ENCODE data around the gene PTPRT. TPM values are rescaled to one million over a fixed set of nuclear protein-coding genes. Genes with fewer than 3 reads are reported as not detected.
A peak's percentile ranks its signal among the peaks of the same experiment; 100 is the strongest.

PTPRT gene
- polyA plus RNA-seq, 4 donors, result 0.07 to 0.58 (median 0.27) TPM; not detected in 1

GRCh38 chr20:42855896-42856295 lies 333.8 kb downstream of the PTPRT start:
- FAIRE-seq (no peak), DNase-seq (no peak)
- WGBS, 3 donors, result 34 to 68% (median 40%) methylated on average over 1 of the region's 1 CpG
- Histone ChIP-seq H3K27ac (ENCODE audit: low read depth in 1 of 3, low read length in 2 of 3) (no peak overlapping the region), H3K36me3 (ENCODE audit: control insufficient read depth in 3 of 3, insufficient read depth in 2 of 3, low read depth in 1 of 3, low read length in 3 of 3) (no peaks in the 10 kb centered on the region), H3K4me1 (ENCODE audit: control insufficient read depth in 3 of 3, insufficient read depth in 2 of 3, low read depth in 1 of 3, low read length in 2 of 3) (no peaks in the 10 kb centered on the region), H3K27me3 (ENCODE audit: control insufficient read depth in 3 of 3, insufficient read depth in 3 of 3, low read length in 3 of 3) (no peaks in the 10 kb centered on the region), H3K9me3 (ENCODE audit: control insufficient read depth in 2 of 2, insufficient read depth in 1 of 2, low read depth in 1 of 2, low read length in 1 of 2) (no peaks in the 10 kb centered on the region), H3K4me3 (ENCODE audit: low read depth in 1 of 3, low read length in 3 of 3) (no peak overlapping the region)

GRCh38 chr20:42852691-42853090 lies 337.0 kb downstream of the PTPRT start:
- no peak overlapping the region for H3K27ac ChIP-seq (ENCODE audit: low read depth in 1 of 3, low read length in 2 of 3)
- no peaks in the 10 kb centered on the region for H3K36me3 ChIP-seq (ENCODE audit: control insufficient read depth in 3 of 3, insufficient read depth in 2 of 3, low read depth in 1 of 3, low read length in 3 of 3)
- H3K4me3 ChIP-seq (ENCODE audit: low read depth in 1 of 3, low read length in 3 of 3), result no peak overlapping the region
- FAIRE-seq (no peak), DNase-seq (no peak)
- no peaks in the 10 kb centered on the region for H3K9me3 ChIP-seq (ENCODE audit: control insufficient read depth in 2 of 2, insufficient read depth in 1 of 2, low read depth in 1 of 2, low read length in 1 of 2)
- H3K4me1 ChIP-seq (ENCODE audit: control insufficient read depth in 3 of 3, insufficient read depth in 2 of 3, low read depth in 1 of 3, low read length in 2 of 3), result no peaks in the 10 kb centered on the region
- no peaks in the 10 kb centered on the region for H3K27me3 ChIP-seq (ENCODE audit: control insufficient read depth in 3 of 3, insufficient read depth in 3 of 3, low read length in 3 of 3)

DNA sequence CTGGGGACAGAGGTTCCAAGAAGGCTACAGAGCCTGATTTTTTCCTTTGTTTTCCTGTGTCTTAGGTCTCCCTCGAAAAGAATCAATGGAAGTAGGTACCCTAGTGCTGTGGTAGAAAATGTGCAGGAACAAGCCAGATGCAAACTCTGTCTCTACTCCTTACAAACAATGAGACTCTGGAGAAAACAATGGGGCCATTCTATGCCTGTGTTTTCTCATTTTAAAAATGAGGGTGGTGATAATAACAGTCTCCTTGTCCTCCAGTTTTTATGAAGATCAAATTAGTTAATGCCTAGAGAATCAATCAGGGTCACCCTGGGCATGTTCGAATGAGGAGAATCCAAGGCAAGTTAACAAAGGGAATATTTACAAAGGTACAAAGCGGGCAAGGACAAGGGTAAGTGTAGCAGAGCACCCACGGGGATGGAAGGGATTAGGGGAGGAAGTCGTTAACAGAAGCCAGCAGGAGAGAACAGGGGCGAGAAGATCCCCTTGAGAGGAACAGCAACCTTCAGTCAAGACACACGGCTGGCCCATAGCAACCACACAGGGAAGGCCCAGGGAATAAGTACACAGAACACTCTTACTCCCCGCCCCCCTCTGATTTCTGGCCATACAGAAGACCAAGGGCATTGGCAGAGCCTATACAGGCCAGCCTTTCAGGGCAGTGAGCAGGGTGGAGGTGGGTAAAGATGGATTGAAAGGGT lies 342.8 kb downstream of the PTPRT start:
- Histone ChIP-seq H3K4me3 (ENCODE audit: low read depth in 1 of 3, low read length in 3 of 3) (no peak overlapping the region), H3K36me3 (ENCODE audit: control insufficient read depth in 3 of 3, insufficient read depth in 2 of 3, low read depth in 1 of 3, low read length in 3 of 3) (no peaks in the 10 kb centered on the region), H3K9me3 (ENCODE audit: control insufficient read depth in 2 of 2, insufficient read depth in 1 of 2, low read depth in 1 of 2, low read length in 1 of 2) (no peaks in the 10 kb centered on the region), H3K4me1 (ENCODE audit: control insufficient read depth in 3 of 3, insufficient read depth in 2 of 3, low read depth in 1 of 3, low read length in 2 of 3) (no peaks in the 10 kb centered on the region), H3K27ac (ENCODE audit: low read depth in 1 of 3, low read length in 2 of 3) (no peak overlapping the region), H3K27me3 (ENCODE audit: control insufficient read depth in 3 of 3, insufficient read depth in 3 of 3, low read length in 3 of 3) (no peaks in the 10 kb centered on the region)
- FAIRE-seq (no peak), DNase-seq (no peak)
- 57 to 61% (median 59%) methylated on average over 8 of the region's 8 CpGs for WGBS, 3 donors

DNA sequence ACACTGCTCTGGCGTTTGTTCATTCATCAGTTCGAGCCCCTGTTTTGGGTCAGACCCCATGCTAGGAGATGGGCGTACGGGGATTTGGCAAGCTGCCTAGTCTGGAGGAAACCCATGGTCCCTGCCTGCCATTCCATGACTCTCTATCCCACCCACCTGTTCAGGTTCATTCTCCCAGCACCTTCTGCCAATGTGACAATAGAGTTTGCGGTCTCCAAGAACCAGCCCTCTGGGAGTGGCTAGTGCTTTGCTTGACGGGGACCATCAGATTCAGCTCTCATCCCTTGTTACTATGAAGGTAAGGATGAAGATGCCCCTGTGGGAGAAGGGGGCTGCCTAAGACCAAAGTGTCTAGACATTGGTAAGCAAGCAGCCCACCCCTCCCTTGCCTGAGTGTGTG lies 345.0 kb downstream of the PTPRT start:
- FAIRE-seq, result no peak
- no peak overlapping the region for H3K4me3 ChIP-seq (ENCODE audit: low read depth in 1 of 3, low read length in 3 of 3)
- WGBS, 3 donors, result 87 to 90% (median 88%) methylated on average over 6 of the region's 6 CpGs
- no peaks in the 10 kb centered on the region for H3K4me1 ChIP-seq (ENCODE audit: control insufficient read depth in 3 of 3, insufficient read depth in 2 of 3, low read depth in 1 of 3, low read length in 2 of 3)
- no peak overlapping the region for H3K27ac ChIP-seq (ENCODE audit: low read depth in 1 of 3, low read length in 2 of 3)
- DNase-seq, result no peak
- no peaks in the 10 kb centered on the region for H3K36me3 ChIP-seq (ENCODE audit: control insufficient read depth in 3 of 3, insufficient read depth in 2 of 3, low read depth in 1 of 3, low read length in 3 of 3)
- no peaks in the 10 kb centered on the region for H3K27me3 ChIP-seq (ENCODE audit: control insufficient read depth in 3 of 3, insufficient read depth in 3 of 3, low read length in 3 of 3)
- no peaks in the 10 kb centered on the region for H3K9me3 ChIP-seq (ENCODE audit: control insufficient read depth in 2 of 2, insufficient read depth in 1 of 2, low read depth in 1 of 2, low read length in 1 of 2)

DNA sequence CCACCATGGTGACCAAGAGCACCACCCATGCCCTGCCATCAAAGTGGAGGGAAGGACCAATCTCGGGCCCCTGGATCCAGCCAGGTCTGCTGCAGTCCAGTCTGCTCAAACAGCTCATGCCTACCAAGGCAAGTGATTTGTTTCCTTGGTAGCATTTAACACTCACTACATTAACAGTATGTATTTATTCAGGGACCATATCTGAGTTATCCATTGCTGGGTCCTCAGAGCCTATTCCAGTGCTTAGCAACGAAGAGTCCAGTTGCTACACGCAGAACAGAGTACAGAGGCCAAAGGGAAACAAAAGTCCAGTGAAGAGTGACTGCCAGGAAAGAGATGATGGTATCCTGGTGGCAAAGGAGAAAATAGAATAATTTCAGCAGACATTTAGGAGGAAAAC lies 352.2 kb downstream of the PTPRT start:
- FAIRE-seq, result no peak
- 50 to 69% (median 66%) methylated on average over 3 of the region's 3 CpGs for WGBS, 3 donors
- Histone ChIP-seq H3K4me3 (ENCODE audit: low read depth in 1 of 3, low read length in 3 of 3) (no peak overlapping the region), H3K27ac (ENCODE audit: low read depth in 1 of 3, low read length in 2 of 3) (no peak overlapping the region), H3K27me3 (ENCODE audit: control insufficient read depth in 3 of 3, insufficient read depth in 3 of 3, low read length in 3 of 3) (no peaks in the 10 kb centered on the region), H3K9me3 (ENCODE audit: control insufficient read depth in 2 of 2, insufficient read depth in 1 of 2, low read depth in 1 of 2, low read length in 1 of 2) (no peaks in the 10 kb centered on the region), H3K4me1 (ENCODE audit: control insufficient read depth in 3 of 3, insufficient read depth in 2 of 3, low read depth in 1 of 3, low read length in 2 of 3) (no peaks in the 10 kb centered on the region), H3K36me3 (ENCODE audit: control insufficient read depth in 3 of 3, insufficient read depth in 2 of 3, low read depth in 1 of 3, low read length in 3 of 3) (no peaks in the 10 kb centered on the region)
- peak; percentile 3 to 11 for DNase-seq

DNA sequence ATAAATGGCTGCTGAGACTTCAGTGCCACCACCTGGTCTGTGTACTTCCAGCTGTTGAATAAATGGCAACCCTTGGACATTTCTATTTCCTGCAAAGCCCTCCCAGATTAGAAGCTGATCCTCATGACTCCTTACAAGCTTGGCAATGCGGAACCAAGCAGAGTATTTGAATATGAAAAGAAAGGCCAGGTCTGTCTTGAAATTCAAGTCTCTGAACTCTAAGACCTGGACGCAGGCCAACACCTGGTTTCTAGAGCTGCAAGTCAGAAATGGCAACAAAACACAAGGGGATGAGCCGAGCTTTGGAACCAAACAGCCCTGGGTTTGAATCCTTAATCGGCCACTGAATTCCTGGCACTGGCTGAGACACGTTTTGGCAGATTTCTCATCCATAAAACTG lies 353.4 kb downstream of the PTPRT start:
- H3K27me3 ChIP-seq (ENCODE audit: control insufficient read depth in 3 of 3, insufficient read depth in 3 of 3, low read length in 3 of 3), result no peaks in the 10 kb centered on the region
- no peak overlapping the region for H3K4me3 ChIP-seq (ENCODE audit: low read depth in 1 of 3, low read length in 3 of 3)
- DNase-seq, result no peak
- FAIRE-seq, result no peak
- 67 to 77% (median 67%) methylated on average over 5 of the region's 5 CpGs for whole genome bisulfite sequencing, 3 donors
- no peaks in the 10 kb centered on the region for H3K9me3 ChIP-seq (ENCODE audit: control insufficient read depth in 2 of 2, insufficient read depth in 1 of 2, low read depth in 1 of 2, low read length in 1 of 2)
- H3K4me1 ChIP-seq (ENCODE audit: control insufficient read depth in 3 of 3, insufficient read depth in 2 of 3, low read depth in 1 of 3, low read length in 2 of 3), result no peaks in the 10 kb centered on the region
- H3K27ac ChIP-seq (ENCODE audit: low read depth in 1 of 3, low read length in 2 of 3), result no peak overlapping the region
- no peaks in the 10 kb centered on the region for H3K36me3 ChIP-seq (ENCODE audit: control insufficient read depth in 3 of 3, insufficient read depth in 2 of 3, low read depth in 1 of 3, low read length in 3 of 3)

DNA sequence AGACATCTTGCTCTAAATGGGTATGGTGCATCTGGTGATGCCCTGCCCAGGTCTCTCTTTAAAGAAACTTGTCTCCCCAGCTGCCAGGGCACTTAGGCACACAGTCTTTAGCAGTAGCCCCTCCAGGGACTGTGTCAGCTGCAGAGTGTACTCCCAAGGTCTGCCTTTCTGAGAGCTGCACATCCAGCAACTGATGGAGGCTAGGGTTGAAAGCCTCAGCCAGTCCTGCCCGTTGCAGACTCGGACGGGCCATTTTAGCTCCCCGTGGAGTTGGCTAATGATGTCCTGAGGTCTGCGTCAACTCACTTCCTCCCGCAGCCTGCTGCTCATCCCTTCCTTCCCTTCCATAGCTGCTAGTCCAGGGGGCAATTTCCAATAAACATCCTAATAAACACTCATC lies 381.8 kb downstream of the PTPRT start:
- DNase-seq (no peak), FAIRE-seq (no peak)
- H3K4me1 ChIP-seq (ENCODE audit: control insufficient read depth in 3 of 3, insufficient read depth in 2 of 3, low read depth in 1 of 3, low read length in 2 of 3), result no peaks in the 10 kb centered on the region
- H3K9me3 ChIP-seq (ENCODE audit: control insufficient read depth in 2 of 2, insufficient read depth in 1 of 2, low read depth in 1 of 2, low read length in 1 of 2), result no peaks in the 10 kb centered on the region
- no peak overlapping the region for H3K27ac ChIP-seq (ENCODE audit: low read depth in 1 of 3, low read length in 2 of 3)
- WGBS, 3 donors, result 77 to 90% (median 81%) methylated on average over 6 of the region's 6 CpGs
- no peaks in the 10 kb centered on the region for H3K36me3 ChIP-seq (ENCODE audit: control insufficient read depth in 3 of 3, insufficient read depth in 2 of 3, low read depth in 1 of 3, low read length in 3 of 3)
- no peaks in the 10 kb centered on the region for H3K27me3 ChIP-seq (ENCODE audit: control insufficient read depth in 3 of 3, insufficient read depth in 3 of 3, low read length in 3 of 3)
- H3K4me3 ChIP-seq (ENCODE audit: low read depth in 1 of 3, low read length in 3 of 3), result no peak overlapping the region

DNA sequence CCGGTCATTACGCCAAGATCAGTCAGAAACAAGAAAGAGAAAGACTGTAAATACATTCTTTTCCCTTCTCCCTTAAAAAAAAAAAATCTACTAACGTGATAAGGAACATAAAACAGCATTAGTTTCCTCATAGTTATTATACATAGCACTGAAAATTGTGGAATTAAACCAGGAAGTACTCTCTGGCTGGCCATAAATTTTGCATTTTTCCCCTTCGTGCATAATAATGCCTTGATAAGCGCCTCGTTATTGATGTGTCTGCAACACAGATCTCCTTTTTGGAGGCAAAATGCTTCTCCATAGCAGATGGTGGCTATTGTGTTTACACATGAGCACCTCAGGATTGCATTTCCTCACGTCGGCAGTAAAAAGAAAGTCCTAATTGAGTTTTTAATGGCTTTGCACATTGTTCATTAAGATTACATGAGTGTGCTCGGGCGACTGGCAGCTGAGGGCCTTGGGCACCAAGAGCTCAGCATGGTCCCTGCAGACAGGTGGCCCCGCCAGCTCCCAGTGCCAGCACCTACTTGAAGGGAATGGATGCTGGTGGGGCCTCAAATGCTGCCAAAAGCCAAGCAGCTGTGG lies 394.5 kb downstream of the PTPRT start:
- peak in 1 of 2 donors; percentile 9 for DNase-seq
- no peak for FAIRE-seq
- no peak overlapping the region for H3K4me3 ChIP-seq (ENCODE audit: low read depth in 1 of 3, low read length in 3 of 3)

DNA sequence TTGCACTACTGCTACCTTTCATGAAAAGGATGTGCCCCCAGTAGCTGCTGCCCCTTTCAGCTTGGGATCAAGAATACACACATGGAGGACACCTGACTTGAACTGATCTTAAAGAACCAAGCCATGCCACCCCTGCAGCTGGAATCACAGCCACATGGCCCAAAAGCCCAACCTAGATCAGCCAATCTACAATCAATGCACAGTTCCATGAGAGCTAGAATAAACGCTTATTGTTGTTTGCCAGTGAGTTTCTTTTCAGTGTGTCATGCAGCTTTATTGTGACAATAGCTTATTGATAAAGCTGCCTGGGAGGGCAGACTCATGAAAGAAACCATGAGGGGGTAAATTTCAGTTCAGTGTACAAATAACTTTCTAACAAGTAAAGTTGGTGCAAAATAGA lies 397.7 kb downstream of the PTPRT start:
- H3K9me3 ChIP-seq (ENCODE audit: control insufficient read depth in 2 of 2, insufficient read depth in 1 of 2, low read depth in 1 of 2, low read length in 1 of 2), result no peaks in the 10 kb centered on the region
- WGBS, 3 donors, result 63 to 94% (median 81%) methylated on average over 1 of the region's 1 CpG
- no peaks in the 10 kb centered on the region for H3K36me3 ChIP-seq (ENCODE audit: control insufficient read depth in 3 of 3, insufficient read depth in 2 of 3, low read depth in 1 of 3, low read length in 3 of 3)
- H3K4me1 ChIP-seq (ENCODE audit: control insufficient read depth in 3 of 3, insufficient read depth in 2 of 3, low read depth in 1 of 3, low read length in 2 of 3), result no peaks in the 10 kb centered on the region
- H3K27ac ChIP-seq (ENCODE audit: low read depth in 1 of 3, low read length in 2 of 3), result no peak overlapping the region
- no peaks in the 10 kb centered on the region for H3K27me3 ChIP-seq (ENCODE audit: control insufficient read depth in 3 of 3, insufficient read depth in 3 of 3, low read length in 3 of 3)
- DNase-seq, result no peak
- no peak for FAIRE-seq
- H3K4me3 ChIP-seq (ENCODE audit: low read depth in 1 of 3, low read length in 3 of 3), result no peak overlapping the region

More for the DNA sequence above, 394.5 kb downstream of the PTPRT start:
- H3K27me3 ChIP-seq (ENCODE audit: control insufficient read depth in 3 of 3, insufficient read depth in 3 of 3, low read length in 3 of 3), result no peaks in the 10 kb centered on the region
- WGBS, 3 donors, result 14 to 59% (median 32%) methylated on average over 11 of the region's 11 CpGs
- no peaks in the 10 kb centered on the region for H3K4me1 ChIP-seq (ENCODE audit: control insufficient read depth in 3 of 3, insufficient read depth in 2 of 3, low read depth in 1 of 3, low read length in 2 of 3)
- H3K27ac ChIP-seq (ENCODE audit: low read depth in 1 of 3, low read length in 2 of 3), result no peak overlapping the region
- H3K36me3 ChIP-seq (ENCODE audit: control insufficient read depth in 3 of 3, insufficient read depth in 2 of 3, low read depth in 1 of 3, low read length in 3 of 3), result no peaks in the 10 kb centered on the region
- H3K9me3 ChIP-seq (ENCODE audit: control insufficient read depth in 2 of 2, insufficient read depth in 1 of 2, low read depth in 1 of 2, low read length in 1 of 2), result no peaks in the 10 kb centered on the region
